K562 (cell line): ENCODE measurements around the gene MARCHF3. TPM values are rescaled to one million over a fixed set of nuclear protein-coding genes. Genes with fewer than 3 reads are reported as not detected.
A peak's percentile ranks its signal among the peaks of the same experiment; 100 is the strongest.

Experiments used
- ATAC-seq: fragments of 200-7000 bp; cut with Tn5 transposase; 3 replicates; pipeline ENCODE4 v1.9.1; 2020; ENCODE audit warnings: moderate library complexity
- BruUV-seq: library from RNA; stranded (reverse); fragments of 400-500 nt; replicated peaks from 2 replicates; lab custom pipeline; 2021; lab: Mats Ljungman, UMichigan
- CTCF ChIA-PET: fragments of 300-600 bp; formaldehyde crosslinking; extraction: SDS; loops from one replicate; lab custom pipeline; 2021; ENCODE audit warnings: low intra/inter-chr PET ratio; lab: Yijun Ruan, JAX
- POLR2A ChIA-PET: fragments of 300-600, 350-650 bp; sonication (Branson Sonifier 250); formaldehyde crosslinking; extraction: SDS; loops from one replicate; lab custom pipeline; 2021; ENCODE audit warnings: antibody characterized with exemption, inconsistent platforms; lab: Yijun Ruan, JAX
- DNase-seq, 4 experiments: peaks; one replicate each; pipeline versions ENCODE4 v3.0.0 to v3.0.0-alpha.2; 2011 to 2018; ENCODE audit warnings: low spot score in 3 of 4, mixed read lengths in 3 of 4; ENCODE audit errors: extremely low read depth in 1 of 4
- FAIRE-seq: peaks from 2 replicates; lab custom pipeline; 2011; peaks lifted over from hg19 to GRCh38; lab: Jason Lieb, UNC
- H2AFZ ChIP-seq: 2 replicates; pipeline ENCODE4 v1.6.0; 2011; ENCODE audit warnings: low read depth, low read length, control low read depth, inconsistent platforms
- H3K27ac ChIP-seq: fragments of 200-600 bp; 3 replicates; pipeline ENCODE4 v1.8.0; 2011; ENCODE audit warnings: low read depth, mild to moderate bottlenecking, control low read depth, inconsistent platforms, low read length, moderate library complexity, mixed read lengths; ENCODE audit errors: extremely low read depth
- H3K27me3 ChIP-seq, 2 experiments: fragments of 300-600 bp in 1 of 2; 2 replicates in 1 of 2; 3 replicates in 1 of 2; pipeline versions ENCODE4 v1.6.0 to v1.8.0; 2011; ENCODE audit warnings: inconsistent platforms in 2 of 2, low read length in 2 of 2, mild to moderate bottlenecking in 1 of 2, mixed read lengths in 1 of 2, moderate library complexity in 1 of 2; ENCODE audit not compliant: control insufficient read depth in 2 of 2, insufficient read depth in 2 of 2
- H3K36me3 ChIP-seq: fragments of 300-600 bp; 3 replicates; pipeline ENCODE4 v1.8.0; 2011; ENCODE audit warnings: mild to moderate bottlenecking, low read length, inconsistent platforms; ENCODE audit not compliant: control insufficient read depth, insufficient read depth
- H3K4me1 ChIP-seq, 2 experiments: fragments of 200-600 bp in 1 of 2; replicated peaks in 1 of 2; 2 replicates in 1 of 2; 3 replicates in 1 of 2; pipeline versions ENCODE4 v1.5.1 to v1.8.0; 2011; ENCODE audit warnings: inconsistent platforms in 2 of 2, low read length in 2 of 2, mild to moderate bottlenecking in 1 of 2, mixed read lengths in 1 of 2, moderate library complexity in 1 of 2; ENCODE audit not compliant: control insufficient read depth in 2 of 2, insufficient read depth in 2 of 2
- H3K4me2 ChIP-seq: 2 replicates; pipeline ENCODE4 v1.6.1; 2011; ENCODE audit warnings: low read length, control low read depth, inconsistent platforms, mixed read lengths; ENCODE audit not compliant: insufficient read depth
- H3K4me3 ChIP-seq: fragments of 200-600 bp; sonication (generic), shearing (Covaris generic); 2 replicates; pipeline ENCODE4 v1.5.1; 2016; ENCODE audit warnings: control low read depth, inconsistent platforms
- H3K79me2 ChIP-seq: fragments of 200-600 bp; 3 replicates; pipeline ENCODE4 v1.8.0; 2011; ENCODE audit warnings: low read length, inconsistent platforms; ENCODE audit not compliant: control insufficient read depth, insufficient read depth
- H3K9ac ChIP-seq, 2 experiments: 2 replicates each; pipeline versions ENCODE4 v1.6.0 to v1.6.1; 2011; ENCODE audit warnings: low read depth in 2 of 2, low read length in 2 of 2, control low read depth in 1 of 2, inconsistent platforms in 1 of 2, mild to moderate bottlenecking in 1 of 2, mixed read lengths in 1 of 2; ENCODE audit not compliant: insufficient read depth in 1 of 2
- H3K9me1 ChIP-seq: one replicate; pipeline ENCODE4 v1.6.0; 2011; ENCODE audit warnings: inconsistent platforms, mild to moderate bottlenecking, low read length, moderate library complexity; ENCODE audit not compliant: control insufficient read depth, insufficient read depth
- H3K9me3 ChIP-seq: replicated peaks from 2 replicates; pipeline ENCODE4 v1.5.1; 2011; ENCODE audit warnings: low read depth, low read length, inconsistent platforms; ENCODE audit not compliant: control insufficient read depth, insufficient read depth
- H4K20me1 ChIP-seq: replicated peaks from 2 replicates; pipeline ENCODE4 v1.6.1; 2011; ENCODE audit warnings: low read length, inconsistent platforms, mixed read lengths; ENCODE audit not compliant: control insufficient read depth, insufficient read depth
- C11orf30 ChIP-seq: fragments of 450-650 bp; IDR thresholded peaks from 2 replicates; pipeline ENCODE4 v1.6.1; 2016; ENCODE audit warnings: low read depth, mild to moderate bottlenecking
- EWSR1 ChIP-seq: fragments of 450-650 bp; IDR thresholded peaks from 2 replicates; pipeline ENCODE4 v1.6.1; 2018; ENCODE audit warnings: borderline replicate concordance, mild to moderate bottlenecking, low read depth, moderate library complexity; ENCODE audit not compliant: partially characterized antibody
- HDAC1 ChIP-seq, 2 experiments: fragments of 450-650 bp; IDR thresholded peaks; 2 replicates each; pipeline ENCODE4 v1.6.1; 2016 to 2017; ENCODE audit warnings: inconsistent platforms in 1 of 2, mild to moderate bottlenecking in 1 of 2, moderate library complexity in 1 of 2
- MAFF ChIP-seq: IDR thresholded peaks from 2 replicates; pipeline ENCODE4 v1.6.1; 2012; ENCODE audit warnings: low read length, improper control_type of control experiment
- MAFG ChIP-seq: fragments of 450-650 bp; conservative IDR thresholded peaks from 2 replicates; pipeline ENCODE4 v1.6.1; 2016; ENCODE audit warnings: missing genetic modification characterization, missing compliant biosample characterization
- TAF1 ChIP-seq: IDR thresholded peaks from 2 replicates; pipeline ENCODE4 v1.6.1; 2011; ENCODE audit warnings: mild to moderate bottlenecking, low read length, moderate library complexity; ENCODE audit not compliant: insufficient read depth, control insufficient read depth, severe bottlenecking; ENCODE audit errors: extremely low read depth
- ZNF253 ChIP-seq: fragments of 250-450 bp; sonication (Bioruptor Pico); conservative IDR thresholded peaks from 2 replicates; pipeline ENCODE4 v1.6.1; 2021; ENCODE audit warnings: mild to moderate bottlenecking
- ZNF316 ChIP-seq: fragments of 450-650 bp; IDR thresholded peaks from 2 replicates; pipeline ENCODE4 v1.6.1; 2016
- ZNF764 ChIP-seq: fragments of 250-450 bp; sonication (Bioruptor Pico); IDR thresholded peaks from 2 replicates; pipeline ENCODE4 v1.4.0; 2020; ENCODE audit warnings: low read depth, mild to moderate bottlenecking, moderate library complexity
- WGBS: fragments of 100-300 bp; shearing (Covaris generic); methylation state at CpG from one replicate; pipeline ENCODE4 v1.1.6; 2016; ENCODE audit warnings: low coverage, mixed read lengths; ENCODE audit not compliant: insufficient coverage; ENCODE audit errors: missing lambda C conversion rate; 5-methylcytosine and 5-hydroxymethylcytosine counted together
- in situ Hi-C: fragments of 300-500 bp; cut with MboI; formaldehyde crosslinking; loops from 4 replicates; pipeline ENCODE4 v1.15.0; 2018; ENCODE audit warnings: inconsistent platforms, mixed read lengths
- intact Hi-C: fragments of 100-400 bp; cut with micrococcal nuclease; formaldehyde crosslinking; loops from 2 replicates; pipeline ENCODE4 v1.14.2; 2022
- polyA plus RNA-seq, 8 experiments: library from polyadenylated mRNA; depleted of rRNA in 4 of 8; stranded (reverse) in 5 of 8; unstranded in 3 of 8; fragments of >200 nt; fragmentation: Nextera tagmentation in 2 of 8; fragmentation: Illumina TruSeq in 1 of 8; extraction: Ambion mirVana in 2 of 8; extraction: Trizol in 1 of 8; gene quantifications; 2 replicates each; pipeline versions ENCODE4 v1.2.1 to v1.2.3, GENCODE V29; 2011 to 2014; ENCODE audit warnings: inconsistent platforms in 1 of 8, missing spikeins in 1 of 8
- total RNA-seq, 7 experiments: library from RNA; depleted of rRNA in 6 of 7; stranded (reverse); fragments of >200 nt in 6 of 7; fragmentation: Illumina TruSeq in 2 of 7; extraction: Trizol in 2 of 7; gene quantifications; 2 replicates each; pipeline versions ENCODE4 v1.2.1 to v1.2.3, GENCODE V29; 2011 to 2021; ENCODE audit warnings: low replicate concordance in 1 of 7
- TF ChIP-seq, protein P1 (sequence below): fragments of 250-450 bp; sonication (Bioruptor Pico); IDR thresholded peaks from 2 replicates; pipeline ENCODE4 v1.6.1; 2021; ENCODE audit warnings: mild to moderate bottlenecking
- TF ChIP-seq, protein P2 (sequence below): fragments of 450-650 bp; formaldehyde crosslinking; IDR thresholded peaks from 2 replicates; pipeline ENCODE4 v1.4.0; 2020; ENCODE audit warnings: mild to moderate bottlenecking, moderate library complexity

The MARCHF3 gene
- total and polyA plus RNA-seq, 9 of the 15 experiments (the other 6 are each of a cell fraction or from before 2014, with no cell fraction given) = 5.6 to 37.4 (median 16.5) TPM

DNA sequence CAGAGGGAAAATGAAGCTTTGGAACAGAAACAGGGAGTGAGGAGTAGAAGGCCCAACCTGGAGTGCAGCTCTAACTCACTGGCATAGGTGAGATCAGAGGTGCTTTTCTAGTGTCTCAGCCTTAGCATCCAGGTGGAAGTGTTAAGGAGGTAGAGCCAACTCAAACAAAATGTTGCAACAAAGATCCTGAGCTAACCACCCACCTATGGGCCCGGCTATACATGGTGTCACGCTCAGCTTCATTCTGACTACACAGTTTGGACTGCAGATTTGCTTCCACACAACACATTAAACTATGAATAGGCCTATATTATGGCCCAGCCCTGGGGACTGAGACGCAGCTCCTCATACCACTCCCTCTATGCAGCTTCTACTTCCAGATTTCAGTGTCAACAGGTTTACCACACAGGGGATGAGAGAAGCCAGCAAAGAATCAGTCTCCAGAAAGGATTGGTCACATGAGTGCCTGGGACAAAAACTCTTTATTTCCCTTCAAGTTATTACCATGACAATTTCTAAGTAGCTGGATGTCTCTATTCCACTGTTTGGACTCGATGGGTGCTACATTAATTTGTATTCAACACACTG, 34.0 kb upstream of the MARCHF3 start:
- Histone ChIP-seq H3K9ac (no peak overlapping the region), H3K4me1 (no peaks in the 10 kb centered on the region; a peak in 1 of 5 replicates), H3K36me3 (no peaks in the 10 kb centered on the region), H3K79me2 (no peaks in the 10 kb centered on the region), H3K27ac (no peak overlapping the region), H3K27me3 (no peaks in the 10 kb centered on the region)
- CTCF ChIA-PET = no interaction called here
- FAIRE-seq = no peak
- DNase-seq = no peak
- TF ChIP-seq, protein P1, sequence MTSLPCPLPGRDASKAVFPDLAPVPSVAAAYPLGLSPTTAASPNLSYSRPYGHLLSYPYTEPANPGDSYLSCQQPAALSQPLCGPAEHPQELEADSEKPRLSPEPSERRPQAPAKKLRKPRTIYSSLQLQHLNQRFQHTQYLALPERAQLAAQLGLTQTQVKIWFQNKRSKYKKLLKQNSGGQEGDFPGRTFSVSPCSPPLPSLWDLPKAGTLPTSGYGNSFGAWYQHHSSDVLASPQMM (CRISPR knock-in tag) = no peak
- TF ChIP-seq ZNF253 = no peak
- TF ChIP-seq ZNF764 (CRISPR knock-in tag) = no peak
- TF ChIP-seq, all 486 proteins: peak for 0
- no peak overlapping the region for H3K4me2 ChIP-seq
- intact Hi-C loops (no loop called here), in situ Hi-C loops (no loop called here)
- no TSS peak for BruUV-seq
- no peaks in the 10 kb centered on the region for H3K9me1 ChIP-seq
- 19% methylated on average over 4 of the region's 4 CpGs for WGBS
- no peaks in the 10 kb centered on the region for H3K9me3 ChIP-seq
- H4K20me1 ChIP-seq = no peaks in the 10 kb centered on the region
- no peak overlapping the region for H2AFZ ChIP-seq
- no peak overlapping the region for H3K4me3 ChIP-seq
- POLR2A ChIA-PET = interaction anchor here (0.6 to 1.3 kb wide), 4 partner anchors 9 to 200 kb away, joined by 3 to 4 read pairs (median 3); no protein-coding TSS in a partner anchor
- no peak for ATAC-seq

DNA sequence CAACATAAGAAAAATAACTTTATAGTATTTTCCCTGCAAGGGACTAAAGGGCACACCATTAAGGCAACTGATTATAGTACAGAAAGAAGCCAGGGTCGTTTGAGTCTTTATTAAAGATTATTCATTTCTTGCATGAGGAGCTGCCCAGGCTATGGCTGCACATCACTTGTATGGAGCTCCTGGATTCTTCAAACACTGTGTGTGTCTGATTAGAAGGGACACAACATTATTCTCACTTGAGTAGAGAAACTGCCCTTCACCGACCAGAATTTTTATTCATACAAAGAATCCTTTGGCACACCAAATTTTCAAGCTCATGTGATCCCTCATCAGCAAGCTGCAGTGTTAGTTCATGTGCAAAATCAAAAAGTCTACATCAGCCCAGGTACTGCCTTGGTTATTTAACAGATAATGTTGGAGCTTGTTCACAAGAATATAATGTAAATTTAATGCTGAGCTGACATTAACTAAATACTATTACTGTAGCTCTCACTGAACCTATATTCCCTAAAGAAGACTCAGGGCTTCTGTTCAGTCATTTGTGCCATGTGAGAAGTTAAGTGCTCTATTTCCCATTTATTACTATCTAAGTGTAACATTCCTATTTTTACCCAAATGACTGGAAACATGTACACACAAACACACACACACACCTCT, 33.0 kb upstream of the MARCHF3 start:
- WGBS = 4% methylated on average over 2 of the region's 2 CpGs
- Histone ChIP-seq H2AFZ (no peak overlapping the region), H3K36me3 (no peaks in the 10 kb centered on the region), H3K4me2 (no peak overlapping the region), H3K9me1 (no peaks in the 10 kb centered on the region), H3K27me3 (no peaks in the 10 kb centered on the region), H3K79me2 (no peaks in the 10 kb centered on the region), H3K27ac (no peak overlapping the region), H3K4me3 (no peak overlapping the region), H3K4me1 (no peaks in the 10 kb centered on the region; a peak in 1 of 5 replicates), H3K9ac (no peak overlapping the region), H3K9me3 (no peaks in the 10 kb centered on the region), H4K20me1 (no peaks in the 10 kb centered on the region)
- DNase-seq (no peak), FAIRE-seq (no peak), ATAC-seq (no peak)
- intact Hi-C loops (no loop called here), in situ Hi-C loops (no loop called here)
- ChIA-PET CTCF (no interaction called here), POLR2A (interaction anchor here (1.3 kb wide), 1 partner anchor 21 kb away, joined by 3 read pairs; no protein-coding TSS in a partner anchor)
- no TSS peak for BruUV-seq
- TF ChIP-seq EWSR1 (no peak), MAFF (peak; percentile 49; the same call in 1 of the 2 replicates), TAF1 (no peak), C11orf30 (peak; percentile 65), ZNF316 (peak; percentile 80), MAFG (tag) (peak; percentile 51), HDAC1 (IDR thresholded peaks at IDR 0.05) (no peak)
- TF ChIP-seq, protein P2, sequence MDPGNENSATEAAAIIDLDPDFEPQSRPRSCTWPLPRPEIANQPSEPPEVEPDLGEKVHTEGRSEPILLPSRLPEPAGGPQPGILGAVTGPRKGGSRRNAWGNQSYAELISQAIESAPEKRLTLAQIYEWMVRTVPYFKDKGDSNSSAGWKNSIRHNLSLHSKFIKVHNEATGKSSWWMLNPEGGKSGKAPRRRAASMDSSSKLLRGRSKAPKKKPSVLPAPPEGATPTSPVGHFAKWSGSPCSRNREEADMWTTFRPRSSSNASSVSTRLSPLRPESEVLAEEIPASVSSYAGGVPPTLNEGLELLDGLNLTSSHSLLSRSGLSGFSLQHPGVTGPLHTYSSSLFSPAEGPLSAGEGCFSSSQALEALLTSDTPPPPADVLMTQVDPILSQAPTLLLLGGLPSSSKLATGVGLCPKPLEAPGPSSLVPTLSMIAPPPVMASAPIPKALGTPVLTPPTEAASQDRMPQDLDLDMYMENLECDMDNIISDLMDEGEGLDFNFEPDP (CRISPR knock-in tag) = no peak
